Testis (tissue), 2 donors: ENCODE results near the gene IP6K1.

Experiments
- CTCF ChIP-seq, 3 experiments: fragments of 450-650 bp in 2 of 3; fragments of 200-600 bp in 1 of 3; sonication (generic) in 1 of 3; IDR thresholded peaks; one replicate each; pipeline ENCODE4 v1.5.1; 2016 to 2019; ENCODE audit warnings: antibody characterized with exemption in 3 of 3, mild to moderate bottlenecking in 2 of 3, moderate library complexity in 1 of 3
- POLR2A ChIP-seq: fragments of 450-650 bp; IDR thresholded peaks from one replicate; pipeline ENCODE4 v1.6.1; 2017; ENCODE audit warnings: antibody characterized with exemption, mild to moderate bottlenecking, moderate library complexity

DNA sequence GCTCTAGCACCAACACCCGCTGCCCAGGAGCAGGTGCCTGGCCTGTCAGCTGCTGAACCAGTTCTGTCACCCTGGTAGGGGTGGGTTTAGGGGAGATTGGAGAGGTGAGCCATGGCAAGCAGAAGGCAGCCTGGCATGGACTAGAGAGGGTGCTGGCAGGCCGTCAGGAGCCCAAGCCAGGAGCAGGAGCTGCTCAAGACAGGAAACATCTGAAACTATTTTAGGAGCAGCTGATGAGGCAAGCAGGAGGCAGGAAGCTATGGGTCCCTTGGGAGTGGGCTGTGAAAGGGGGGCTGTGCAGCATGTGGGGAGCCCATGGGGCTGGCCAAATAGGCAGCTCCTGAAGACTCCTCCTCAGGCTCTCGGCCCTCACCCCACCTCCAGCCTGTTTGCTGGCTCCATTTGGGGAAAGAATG lies 19.0 kb upstream of the IP6K1 start:
- TF ChIP-seq POLR2A = no peak
- no peak for TF ChIP-seq CTCF (IDR thresholded peaks at IDR 0.05)
